ENCODE measurements around the gene PDCD6IP. TPM values are rescaled to one million over a fixed set of nuclear protein-coding genes. Genes with fewer than 3 reads are reported as not detected.

Gene PDCD6IP
- total RNA-seq, 3 donors from 2014 or later: 152 to 242 (median 204) TPM

DNA sequence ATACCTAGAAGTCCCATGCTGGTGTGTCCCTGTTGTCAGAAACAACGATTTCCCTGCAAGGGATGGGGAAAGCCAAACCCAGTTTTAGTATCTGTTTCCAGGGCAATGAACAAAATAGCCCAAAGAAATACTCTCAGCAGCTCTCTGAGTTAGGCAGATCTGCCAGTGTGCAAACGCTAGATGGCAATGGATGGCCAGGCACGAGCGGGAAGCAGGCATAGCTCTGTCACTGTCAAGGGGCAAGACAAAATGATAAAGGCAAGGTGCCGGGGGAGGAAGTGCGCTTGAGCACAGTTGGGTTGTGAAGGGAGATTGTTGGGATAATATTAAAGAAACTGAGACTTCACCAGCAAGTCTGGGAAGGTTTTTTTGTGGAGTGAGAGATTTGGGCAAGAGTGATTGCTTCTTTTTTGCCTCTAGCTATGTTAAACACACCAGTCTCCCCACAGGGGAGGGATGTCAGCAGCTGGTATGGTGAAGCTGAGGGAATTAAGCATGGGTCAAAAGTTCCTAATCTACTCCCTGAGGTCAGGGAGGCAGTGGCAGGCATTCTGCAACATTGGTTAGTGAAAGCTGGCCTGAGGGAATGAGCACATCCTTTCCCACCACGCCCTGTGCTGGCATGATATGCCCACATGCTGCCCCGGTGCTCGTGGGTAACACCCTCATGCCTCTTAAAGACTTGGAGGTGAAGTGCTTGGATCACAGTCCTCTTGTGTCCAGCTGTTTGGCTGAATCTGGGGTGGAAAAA, 117.5 kb downstream of the PDCD6IP start:
- no peak for DNase-seq (ENCODE audit: low spot score in 2 of 2)
- Histone ChIP-seq H3K4me3 (no peak overlapping the region), H3K27ac (no peak overlapping the region), H3K36me3 (no peaks in the 10 kb centered on the region), H3K4me1 (no peaks in the 10 kb centered on the region), H3K27me3 (no peaks in the 10 kb centered on the region), H3K9me3 (no peaks in the 10 kb centered on the region)
- TF ChIP-seq POLR2A (IDR thresholded peaks at IDR 0.05): no peak
- TF ChIP-seq POLR2AphosphoS5 (IDR thresholded peaks at IDR 0.05): no peak
- TF ChIP-seq, protein P1, sequence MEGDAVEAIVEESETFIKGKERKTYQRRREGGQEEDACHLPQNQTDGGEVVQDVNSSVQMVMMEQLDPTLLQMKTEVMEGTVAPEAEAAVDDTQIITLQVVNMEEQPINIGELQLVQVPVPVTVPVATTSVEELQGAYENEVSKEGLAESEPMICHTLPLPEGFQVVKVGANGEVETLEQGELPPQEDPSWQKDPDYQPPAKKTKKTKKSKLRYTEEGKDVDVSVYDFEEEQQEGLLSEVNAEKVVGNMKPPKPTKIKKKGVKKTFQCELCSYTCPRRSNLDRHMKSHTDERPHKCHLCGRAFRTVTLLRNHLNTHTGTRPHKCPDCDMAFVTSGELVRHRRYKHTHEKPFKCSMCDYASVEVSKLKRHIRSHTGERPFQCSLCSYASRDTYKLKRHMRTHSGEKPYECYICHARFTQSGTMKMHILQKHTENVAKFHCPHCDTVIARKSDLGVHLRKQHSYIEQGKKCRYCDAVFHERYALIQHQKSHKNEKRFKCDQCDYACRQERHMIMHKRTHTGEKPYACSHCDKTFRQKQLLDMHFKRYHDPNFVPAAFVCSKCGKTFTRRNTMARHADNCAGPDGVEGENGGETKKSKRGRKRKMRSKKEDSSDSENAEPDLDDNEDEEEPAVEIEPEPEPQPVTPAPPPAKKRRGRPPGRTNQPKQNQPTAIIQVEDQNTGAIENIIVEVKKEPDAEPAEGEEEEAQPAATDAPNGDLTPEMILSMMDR (IDR thresholded peaks at IDR 0.05): no peak
- intact Hi-C loops (cut with DNase I; ENCODE audit: low total_unique reads): no loop called here

DNA sequence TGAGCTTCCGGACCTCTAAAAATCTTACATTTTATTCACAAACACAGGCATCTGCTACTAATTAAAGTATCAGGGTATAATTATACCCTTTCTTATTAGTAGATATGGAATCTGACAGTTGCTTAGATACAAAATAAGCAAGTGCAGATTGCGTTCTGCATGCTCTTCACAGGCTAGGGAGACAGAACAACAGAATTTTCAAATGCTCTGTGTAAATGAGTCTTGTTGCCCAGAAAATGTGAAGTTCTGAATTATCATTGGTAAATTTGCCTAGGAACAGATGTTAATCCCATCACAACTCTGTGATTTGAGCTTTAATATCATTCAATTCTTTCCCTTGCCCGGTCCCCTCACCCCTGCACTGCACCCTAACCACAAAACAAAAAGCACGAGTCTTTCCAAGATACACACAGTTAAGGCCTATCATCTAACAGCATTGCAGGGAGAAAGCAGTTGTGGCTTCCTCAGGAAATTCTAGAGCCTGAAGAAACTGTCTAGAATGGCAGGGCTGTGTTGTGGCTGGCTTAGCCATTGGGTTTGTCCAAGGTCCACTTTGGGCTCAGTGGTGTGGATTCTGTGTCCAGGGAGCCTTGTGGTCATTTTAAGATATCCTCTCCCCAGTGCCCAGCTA, 119.8 kb downstream of the PDCD6IP start:
- H3K27ac ChIP-seq: no peak overlapping the region

More for the DNA sequence above, 119.8 kb downstream of the PDCD6IP start:
- H3K9me3 ChIP-seq: no peaks in the 10 kb centered on the region
- intact Hi-C loops (cut with DNase I; ENCODE audit: low total_unique reads): no loop called here
- H3K4me1 ChIP-seq: no peaks in the 10 kb centered on the region
- no peaks in the 10 kb centered on the region for H3K27me3 ChIP-seq
- H3K4me3 ChIP-seq: no peak overlapping the region
- TF ChIP-seq, protein P1 (IDR thresholded peaks at IDR 0.05): no peak
- TF ChIP-seq POLR2A (IDR thresholded peaks at IDR 0.05): no peak
- TF ChIP-seq POLR2AphosphoS5 (IDR thresholded peaks at IDR 0.05): no peak
- DNase-seq (ENCODE audit: low spot score in 2 of 2): no peak
- H3K36me3 ChIP-seq: no peaks in the 10 kb centered on the region

Other genes starting within 250 kb of the PDCD6IP start
- gene CLASP2, start 80.4 kb upstream of the PDCD6IP start, total RNA-seq: 100 to 1,000 TPM in 1 of 3 donors, 10 to 100 TPM in 2; 57.1 to 108 (median 86.9) TPM

Measured in breast epithelium (tissue), 4 donors.